Measurements from ENCODE around the gene NISCH. TPM values are rescaled to one million over a fixed set of nuclear protein-coding genes. Genes with fewer than 3 reads are reported as not detected.

Gene NISCH
- total RNA-seq, 1 experiment from 2014 or later = 85.0 TPM

- no peak for TF ChIP-seq HMGA2 (CRISPR knock-in tag; IDR thresholded peaks at IDR 0.05)
- TF ChIP-seq, protein P1, sequence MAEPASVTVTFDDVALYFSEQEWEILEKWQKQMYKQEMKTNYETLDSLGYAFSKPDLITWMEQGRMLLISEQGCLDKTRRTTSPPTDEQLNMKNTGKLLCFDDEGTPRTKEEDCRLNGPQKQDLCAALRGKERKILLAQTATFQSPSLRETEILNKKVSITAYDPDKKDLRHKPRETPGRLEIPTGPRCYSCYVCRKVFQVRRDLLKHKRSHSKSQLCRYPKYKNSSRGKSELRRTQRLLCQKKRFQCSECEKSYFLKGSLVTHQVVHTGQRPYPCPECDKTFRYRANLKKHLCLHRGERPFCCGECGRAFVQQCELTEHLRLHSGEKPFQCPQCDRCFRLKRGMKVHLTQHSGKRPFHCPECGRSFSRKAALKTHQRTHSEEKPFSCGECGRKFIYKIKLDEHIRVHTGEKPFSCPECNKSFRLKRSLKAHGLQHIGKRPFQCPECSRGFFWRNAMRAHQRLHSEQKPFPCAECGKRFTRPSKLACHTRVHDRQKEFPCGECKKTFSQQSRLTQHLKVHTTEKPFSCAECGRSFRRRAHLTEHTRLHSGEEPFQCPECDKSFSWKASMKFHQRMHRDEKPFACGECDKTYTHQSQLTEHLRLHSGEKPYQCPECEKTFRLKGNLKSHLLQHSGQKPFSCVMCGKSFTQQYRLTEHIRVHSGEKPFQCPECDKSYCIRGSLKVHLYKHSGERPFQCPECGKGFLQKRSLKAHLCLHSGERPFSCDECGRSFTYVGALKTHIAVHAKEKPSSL (CRISPR knock-in tag; conservative IDR thresholded peaks at IDR 0.05) = no peak
- no peak for TF ChIP-seq ZNF416 (CRISPR knock-in tag; IDR thresholded peaks at IDR 0.05)
- TF ChIP-seq, protein P2, sequence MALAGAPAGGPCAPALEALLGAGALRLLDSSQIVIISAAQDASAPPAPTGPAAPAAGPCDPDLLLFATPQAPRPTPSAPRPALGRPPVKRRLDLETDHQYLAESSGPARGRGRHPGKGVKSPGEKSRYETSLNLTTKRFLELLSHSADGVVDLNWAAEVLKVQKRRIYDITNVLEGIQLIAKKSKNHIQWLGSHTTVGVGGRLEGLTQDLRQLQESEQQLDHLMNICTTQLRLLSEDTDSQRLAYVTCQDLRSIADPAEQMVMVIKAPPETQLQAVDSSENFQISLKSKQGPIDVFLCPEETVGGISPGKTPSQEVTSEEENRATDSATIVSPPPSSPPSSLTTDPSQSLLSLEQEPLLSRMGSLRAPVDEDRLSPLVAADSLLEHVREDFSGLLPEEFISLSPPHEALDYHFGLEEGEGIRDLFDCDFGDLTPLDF (CRISPR knock-in tag; IDR thresholded peaks at IDR 0.05) = no peak
- no peak for TF ChIP-seq FOXP4 (CRISPR knock-in tag; IDR thresholded peaks at IDR 0.05)
- no peak for TF ChIP-seq FOXJ3 (CRISPR knock-in tag; IDR thresholded peaks at IDR 0.05; ENCODE audit: borderline replicate concordance)
- no peak for TF ChIP-seq PRRX2 (CRISPR knock-in tag; IDR thresholded peaks at IDR 0.05)
- TF ChIP-seq, protein P3, sequence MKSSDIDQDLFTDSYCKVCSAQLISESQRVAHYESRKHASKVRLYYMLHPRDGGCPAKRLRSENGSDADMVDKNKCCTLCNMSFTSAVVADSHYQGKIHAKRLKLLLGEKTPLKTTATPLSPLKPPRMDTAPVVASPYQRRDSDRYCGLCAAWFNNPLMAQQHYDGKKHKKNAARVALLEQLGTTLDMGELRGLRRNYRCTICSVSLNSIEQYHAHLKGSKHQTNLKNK (CRISPR knock-in tag; IDR thresholded peaks at IDR 0.05) = no peak
- TF ChIP-seq GABPB1 (CRISPR knock-in tag; IDR thresholded peaks at IDR 0.05) = no peak
- TF ChIP-seq, protein P4, sequence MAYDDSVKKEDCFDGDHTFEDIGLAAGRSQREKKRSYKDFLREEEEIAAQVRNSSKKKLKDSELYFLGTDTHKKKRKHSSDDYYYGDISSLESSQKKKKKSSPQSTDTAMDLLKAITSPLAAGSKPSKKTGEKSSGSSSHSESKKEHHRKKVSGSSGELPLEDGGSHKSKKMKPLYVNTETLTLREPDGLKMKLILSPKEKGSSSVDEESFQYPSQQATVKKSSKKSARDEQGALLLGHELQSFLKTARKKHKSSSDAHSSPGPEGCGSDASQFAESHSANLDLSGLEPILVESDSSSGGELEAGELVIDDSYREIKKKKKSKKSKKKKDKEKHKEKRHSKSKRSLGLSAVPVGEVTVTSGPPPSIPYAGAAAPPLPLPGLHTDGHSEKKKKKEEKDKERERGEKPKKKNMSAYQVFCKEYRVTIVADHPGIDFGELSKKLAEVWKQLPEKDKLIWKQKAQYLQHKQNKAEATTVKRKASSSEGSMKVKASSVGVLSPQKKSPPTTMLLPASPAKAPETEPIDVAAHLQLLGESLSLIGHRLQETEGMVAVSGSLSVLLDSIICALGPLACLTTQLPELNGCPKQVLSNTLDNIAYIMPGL (CRISPR knock-in tag; IDR thresholded peaks at IDR 0.05) = no peak
- TF ChIP-seq ESRRA (CRISPR knock-in tag; IDR thresholded peaks at IDR 0.05; ENCODE audit: borderline replicate concordance) = no peak
Observed at GRCh38 chr3:52479877-52480575, 24.6 kb downstream of the NISCH start (continued).

- DNase-seq (ENCODE audit: low spot score) = no peak
- no peak for ATAC-seq
- H3K27me3 Mint-ChIP-seq (ENCODE audit: low read depth) = no peaks in the 10 kb centered on the region
- no peaks in the 10 kb centered on the region for H3K9me3 Mint-ChIP-seq
- no peak for TF ChIP-seq SMAD3 (CRISPR knock-in tag; IDR thresholded peaks at IDR 0.05; ENCODE audit: borderline replicate concordance)
- TF ChIP-seq ZNF232 (CRISPR knock-in tag; IDR thresholded peaks at IDR 0.05) = no peak
- no peak for TF ChIP-seq SP1 (CRISPR knock-in tag; conservative IDR thresholded peaks at IDR 0.05)
- TF ChIP-seq, protein P2 (CRISPR knock-in tag; IDR thresholded peaks at IDR 0.05) = no peak
- TF ChIP-seq ETV6 (CRISPR knock-in tag; IDR thresholded peaks at IDR 0.05) = no peak
- no peak for TF ChIP-seq NFATC4 (CRISPR knock-in tag; IDR thresholded peaks at IDR 0.05)
- no peak for TF ChIP-seq SMAD4 (CRISPR knock-in tag; IDR thresholded peaks at IDR 0.05)
- TF ChIP-seq JUN (CRISPR knock-in tag; IDR thresholded peaks at IDR 0.05) = no peak
- TF ChIP-seq GABPB1 (CRISPR knock-in tag; IDR thresholded peaks at IDR 0.05) = no peak
- TF ChIP-seq CREB1 (CRISPR knock-in tag; IDR thresholded peaks at IDR 0.05) = no peak
- no peak for TF ChIP-seq TEAD4 (CRISPR knock-in tag; IDR thresholded peaks at IDR 0.05)
- TF ChIP-seq JAZF1 (CRISPR knock-in tag; IDR thresholded peaks at IDR 0.05) = no peak
- no peak for TF ChIP-seq CREM (CRISPR knock-in tag; IDR thresholded peaks at IDR 0.05)
- no peak for TF ChIP-seq MXD4 (CRISPR knock-in tag; IDR thresholded peaks at IDR 0.05; ENCODE audit: borderline replicate concordance)
- TF ChIP-seq ZNF263 (CRISPR knock-in tag; IDR thresholded peaks at IDR 0.05; ENCODE audit: low read depth) = no peak
- H3K27ac Mint-ChIP-seq = peak overlapping the region; percentile 50; the same call in 1 of the 2 replicates
- ChIA-PET POLR2A (no interaction called here), CTCF (interaction anchor here (0.7 to 2.5 kb wide), 8 partner anchors 10 to 204 kb away, joined by 3 to 12 read pairs (median 6); partner anchors contain the start of genes PBRM1, STAB1 and UQCC5)
- peaks cover 55% of the 10 kb centered on the region for H3K36me3 Mint-ChIP-seq
- H3K4me3 Mint-ChIP-seq = no peak overlapping the region
- H3K4me1 Mint-ChIP-seq = no peaks in the 10 kb centered on the region
Observed at GRCh38 chr3:52480768-52481715, 25.6 kb downstream of the NISCH start.
